Lower leg skin (tissue), 4 donors: ENCODE data around the gene NCBP3. TPM values are rescaled to one million over a fixed set of nuclear protein-coding genes. Genes with fewer than 3 reads are reported as not detected.

ENCODE experiments used
- DNase-seq, 2 donors: peaks; one replicate each; pipeline ENCODE4 v3.0.0-alpha.2; 2019; ENCODE audit warnings: low spot score in 2 of 2
- H3K4me3 ChIP-seq: fragments of 200-600 bp; sonication (generic); 2 replicates; pipeline ENCODE4 v1.5.1; 2017; ENCODE audit warnings: mild to moderate bottlenecking, low read depth; ENCODE audit not compliant: poor library complexity, severe bottlenecking
- CTCF ChIP-seq, 3 donors: fragments of 450-650 bp; IDR thresholded peaks; one replicate each; pipeline ENCODE4 v1.5.1; 2016; ENCODE audit warnings: antibody characterized with exemption in 3 of 3, mild to moderate bottlenecking in 3 of 3, moderate library complexity in 2 of 3
- POLR2A ChIP-seq, 2 donors: fragments of 450-650 bp; IDR thresholded peaks; one replicate each; pipeline ENCODE4 v1.6.1; 2016 to 2017; ENCODE audit warnings: antibody characterized with exemption in 2 of 2, mild to moderate bottlenecking in 1 of 2, moderate library complexity in 1 of 2
- WGBS, 2 donors: methylation state at CpG; one replicate each; pipeline ENCODE4 v1.1.5; 2018; 5-methylcytosine and 5-hydroxymethylcytosine counted together
- intact Hi-C: fragments of 100-400 bp; cut with DNase I; formaldehyde crosslinking; loops from one replicate; pipeline ENCODE4 v1.15.0; 2023; ENCODE audit warnings: low total_unique reads
- total RNA-seq, 4 donors: library from RNA; depleted of rRNA; stranded (reverse); fragments of >200 nt; gene quantifications; one replicate each; pipeline ENCODE4 v1.1.0, GENCODE V29; 2016

NCBP3 gene
- total RNA-seq, 4 donors from 2014 or later = 21.6 to 24.4 (median 23.3) TPM

GRCh38 chr17:3843935-3844516, 2.0 kb downstream of the NCBP3 start:
- TF ChIP-seq POLR2A (IDR thresholded peaks at IDR 0.05) (no peak), CTCF (IDR thresholded peaks at IDR 0.05) (no peak)
- WGBS, 2 donors = 13 to 20% methylated on average over 3 of the region's 3 CpGs
- no peak overlapping the region for H3K4me3 ChIP-seq
- intact Hi-C loops = no loop called here
- DNase-seq = no peak

GRCh38 chr17:3838206-3838605, 7.8 kb downstream of the NCBP3 start:
- intact Hi-C loops = no loop called here
- DNase-seq = no peak
- H3K4me3 ChIP-seq = no peak overlapping the region
- no peak for TF ChIP-seq CTCF (IDR thresholded peaks at IDR 0.05)
- no peak for TF ChIP-seq POLR2A (IDR thresholded peaks at IDR 0.05)
- 81 to 82% methylated on average over 12 of the region's 12 CpGs for WGBS, 2 donors

GRCh38 chr17:3836551-3836950, 9.5 kb downstream of the NCBP3 start:
- TF ChIP-seq POLR2A (IDR thresholded peaks at IDR 0.05) (no peak), CTCF (IDR thresholded peaks at IDR 0.05) (no peak)
- no peak for DNase-seq
- no peak overlapping the region for H3K4me3 ChIP-seq
- WGBS, 2 donors = 87 to 96% methylated on average over 10 of the region's 10 CpGs
- intact Hi-C loops = no loop called here

GRCh38 chr17:3835410-3836229, 10.4 kb downstream of the NCBP3 start:
- TF ChIP-seq CTCF (IDR thresholded peaks at IDR 0.05) = no peak
- no peak for TF ChIP-seq POLR2A (IDR thresholded peaks at IDR 0.05)

GRCh38 chr17:3834811-3835210, 11.2 kb downstream of the NCBP3 start:
- WGBS, 2 donors = 84 to 85% methylated on average over 4 of the region's 4 CpGs
- TF ChIP-seq CTCF (IDR thresholded peaks at IDR 0.05) (no peak), POLR2A (IDR thresholded peaks at IDR 0.05) (no peak)
- no peak overlapping the region for H3K4me3 ChIP-seq
- DNase-seq = no peak
- intact Hi-C loops = no loop called here

More at GRCh38 chr17:3835410-3836229, 10.4 kb downstream of the NCBP3 start:
- intact Hi-C loops = no loop called here
- DNase-seq = no peak
- H3K4me3 ChIP-seq = no peak overlapping the region
- 80 to 81% methylated on average over 14 of the region's 14 CpGs for WGBS, 2 donors
